SIG-M5 treated with dmso at 0.1 percent for 504 hours (cell line): ENCODE results near the gene RAPGEF4.
A peak's percentile ranks its signal among the peaks of the same experiment; 100 is the strongest.

Source experiments
- DNase-seq: peaks from one replicate; lab custom pipeline; 2025; ENCODE audit not compliant: unreplicated experiment; lab: John Stamatoyannopoulos, UW

RAPGEF4 gene

DNA sequence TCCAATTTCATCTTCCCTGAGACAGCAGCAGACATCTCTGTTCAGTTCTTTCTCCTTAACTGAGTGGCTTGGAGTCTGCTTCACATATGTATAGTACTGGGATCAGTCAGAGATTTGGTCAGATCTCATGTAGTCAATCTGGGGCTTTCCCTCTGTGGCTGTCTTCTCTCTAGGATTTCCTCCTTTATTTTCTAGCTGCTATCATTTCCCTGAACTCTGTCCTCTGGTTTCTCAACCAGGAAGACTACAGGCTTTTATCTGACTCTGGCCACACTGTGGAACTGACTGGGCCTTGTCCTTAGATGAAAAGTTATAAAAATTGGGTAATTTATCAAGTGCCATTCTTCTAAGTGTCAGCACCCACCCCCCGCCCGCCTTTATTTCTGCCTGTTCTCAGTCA, 121.0 kb downstream of the RAPGEF4 start:
- DNase-seq, result no peak

DNA sequence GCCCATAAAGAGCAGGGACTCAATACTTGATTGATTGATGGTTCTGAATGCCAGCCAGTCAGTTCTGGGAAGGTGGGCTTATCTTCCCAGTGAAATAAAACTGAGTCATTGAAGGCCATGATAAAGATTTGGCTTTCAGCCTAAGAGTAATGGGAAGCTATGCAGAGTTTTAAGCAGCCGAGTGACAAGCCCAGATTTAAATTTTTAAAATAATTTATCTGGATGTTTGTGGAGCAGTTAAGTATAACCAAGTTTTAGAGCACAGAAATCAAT, 122.8 kb downstream of the RAPGEF4 start:
- no peak for DNase-seq

GRCh38 chr2:172859581-172860335, 124.1 kb downstream of the RAPGEF4 start:
- DNase-seq, result no peak

DNA sequence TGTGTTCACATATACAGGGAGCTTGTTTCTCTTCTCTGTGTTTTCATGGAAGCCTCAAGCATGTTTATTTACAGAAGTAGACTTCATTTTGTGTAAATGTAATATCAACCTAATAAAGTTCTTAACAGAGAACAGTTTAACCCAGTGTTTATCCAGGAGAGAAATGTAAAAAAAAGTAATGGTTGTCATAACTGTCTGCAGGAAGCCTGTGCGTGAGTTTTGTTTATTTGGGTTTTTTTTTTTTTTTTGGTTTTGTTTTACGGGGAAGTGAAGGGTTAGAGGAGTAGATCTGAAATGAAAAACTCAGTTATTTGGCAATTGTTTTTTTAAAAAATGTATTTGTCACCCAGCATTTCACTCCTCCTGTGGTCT, 124.7 kb downstream of the RAPGEF4 start:
- no peak for DNase-seq

DNA sequence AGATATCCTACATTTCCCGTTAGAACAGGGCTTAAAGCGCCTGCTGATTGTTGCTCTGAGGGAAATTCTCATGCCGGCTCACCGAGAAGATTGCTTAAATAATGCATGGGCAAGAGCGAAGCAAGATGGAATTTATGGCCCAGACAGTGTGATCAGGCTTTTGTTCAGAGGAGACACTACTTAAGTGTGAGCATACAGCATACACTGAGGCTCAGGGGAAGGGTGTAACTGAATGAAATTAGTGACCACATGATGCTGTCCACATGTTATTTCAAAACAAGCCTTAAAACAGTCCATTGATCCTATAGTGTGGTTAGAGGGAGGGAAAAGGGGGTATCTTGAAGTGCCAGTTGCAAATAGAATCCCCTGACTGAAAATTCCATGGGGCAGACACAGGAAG, 125.5 kb downstream of the RAPGEF4 start:
- no peak for DNase-seq

GRCh38 chr2:172861656-172862476, 126.2 kb downstream of the RAPGEF4 start:
- DNase-seq, result no peak

- DNase-seq, result no peak
These were observed 127.7 kb downstream of the RAPGEF4 start for GRCh38 chr2:172863341-172863740.

DNA sequence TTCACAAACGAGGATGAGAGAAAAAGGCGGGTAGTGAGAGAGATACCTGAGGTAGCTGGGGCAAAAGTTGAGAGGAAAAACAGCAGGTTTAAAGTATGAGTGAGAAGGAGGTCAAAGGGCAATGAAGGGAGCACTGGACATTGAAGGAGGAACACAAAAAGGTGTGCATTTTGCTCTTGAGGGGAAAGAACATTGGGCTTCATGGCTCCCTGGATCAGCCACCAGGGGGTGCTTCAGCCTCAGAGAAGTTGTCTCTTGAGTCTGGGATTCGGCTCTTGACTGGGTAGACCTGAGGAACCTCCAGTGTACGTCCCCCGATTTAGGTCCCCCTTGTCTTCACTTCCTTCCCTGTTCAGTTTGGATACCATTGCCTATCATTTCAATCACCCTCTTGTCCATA, 128.5 kb downstream of the RAPGEF4 start:
- peak; percentile 18 for DNase-seq

DNA sequence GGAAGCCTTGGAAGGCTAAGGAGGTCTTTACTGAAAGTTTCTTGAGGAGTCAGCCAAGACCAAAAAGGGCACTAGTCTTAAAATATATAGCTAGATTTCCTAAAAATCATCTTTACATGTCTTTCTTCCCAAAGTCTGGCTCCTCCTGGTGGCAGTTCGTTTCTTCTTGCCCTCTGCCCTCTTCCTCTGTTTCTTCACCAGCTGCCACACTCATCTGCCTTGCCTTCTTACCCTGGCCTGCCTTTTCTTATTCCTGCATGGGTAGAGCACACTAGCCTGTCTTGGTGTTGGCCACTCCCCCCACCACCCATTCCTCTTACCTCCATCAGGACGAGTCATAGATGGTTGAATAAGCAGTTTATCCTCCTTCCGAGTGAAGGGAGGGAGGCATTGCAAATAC, 129.8 kb downstream of the RAPGEF4 start:
- DNase-seq, result no peak

DNA sequence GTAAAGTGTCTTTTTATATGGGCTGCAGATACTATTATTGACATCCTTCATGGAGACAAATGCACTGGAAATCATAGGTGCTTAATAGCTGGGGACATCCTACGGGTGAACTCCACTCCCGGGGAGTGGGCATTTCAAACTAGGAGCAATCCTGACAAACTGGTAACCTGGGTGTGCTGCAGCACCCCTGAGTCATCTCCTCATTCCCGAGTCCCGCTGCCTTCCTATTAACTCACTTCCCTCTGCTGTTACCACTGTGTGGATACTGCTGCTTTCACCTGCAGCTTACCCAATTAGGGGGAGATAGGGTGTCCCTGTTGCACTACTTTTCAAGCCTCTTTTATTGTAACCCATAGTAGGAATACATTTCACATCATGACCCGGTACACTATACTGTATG, 134.2 kb downstream of the RAPGEF4 start:
- DNase-seq, result no peak

GRCh38 chr2:172870396-172870795, 134.8 kb downstream of the RAPGEF4 start:
- DNase-seq, result no peak

GRCh38 chr2:172877826-172878225, 142.2 kb downstream of the RAPGEF4 start:
- DNase-seq, result no peak

DNA sequence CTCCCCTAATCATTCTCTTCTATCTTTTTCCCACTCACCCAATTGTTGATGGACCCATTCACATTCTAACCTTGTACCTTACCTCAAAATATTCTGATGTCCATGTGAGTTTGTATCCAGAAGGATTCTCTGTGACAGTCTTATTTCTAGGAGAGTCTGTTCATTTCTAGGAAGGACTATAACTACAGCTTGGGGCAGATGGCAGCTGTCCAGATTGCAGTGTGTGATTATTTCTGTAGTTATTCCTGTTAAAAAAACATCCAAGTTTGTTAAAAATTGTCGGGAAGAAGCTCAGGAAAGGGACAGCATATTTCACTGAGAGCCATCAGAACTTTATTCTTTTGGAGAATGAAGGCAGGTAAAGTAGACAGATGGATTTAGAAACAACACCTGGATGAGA, 142.6 kb downstream of the RAPGEF4 start:
- no peak for DNase-seq

DNA sequence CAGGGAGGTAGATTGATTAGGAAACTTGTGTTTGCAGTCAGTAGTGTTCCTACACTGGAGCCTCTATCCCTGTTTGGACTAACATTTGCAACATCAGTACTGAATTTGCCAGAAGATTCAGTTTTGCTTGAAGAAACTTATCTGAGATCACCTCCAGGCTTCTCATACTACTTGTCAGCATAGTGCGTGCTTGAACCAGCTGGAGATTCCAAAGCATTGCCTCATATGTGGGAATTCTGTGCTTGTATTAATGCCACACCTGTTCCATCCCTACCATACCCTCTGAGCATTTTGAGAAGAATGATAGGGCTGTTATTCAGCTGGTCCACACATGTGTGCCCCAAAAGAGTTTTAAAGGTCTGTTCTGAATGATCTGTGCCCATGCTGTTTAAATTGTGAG, 148.7 kb downstream of the RAPGEF4 start:
- DNase-seq, result no peak

DNA sequence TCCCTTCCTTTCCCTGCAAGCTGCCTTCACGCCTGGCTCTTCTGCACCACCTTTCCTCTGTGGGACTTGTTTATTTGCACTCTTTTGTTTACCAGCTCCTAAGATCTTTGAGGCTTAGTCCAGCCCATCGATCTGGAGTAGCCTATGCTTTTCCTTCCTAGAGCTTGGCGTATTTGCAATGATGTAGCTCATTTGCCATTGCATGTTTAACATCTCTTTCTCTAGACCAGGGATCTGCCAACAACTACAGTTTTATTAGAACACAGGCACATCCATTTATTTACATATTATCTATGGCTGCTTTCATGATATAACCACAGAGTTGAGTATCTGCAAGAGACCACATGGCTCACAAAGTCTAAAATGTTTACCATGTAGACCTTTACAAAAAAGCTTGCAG, 150.4 kb downstream of the RAPGEF4 start:
- no peak for DNase-seq

DNA sequence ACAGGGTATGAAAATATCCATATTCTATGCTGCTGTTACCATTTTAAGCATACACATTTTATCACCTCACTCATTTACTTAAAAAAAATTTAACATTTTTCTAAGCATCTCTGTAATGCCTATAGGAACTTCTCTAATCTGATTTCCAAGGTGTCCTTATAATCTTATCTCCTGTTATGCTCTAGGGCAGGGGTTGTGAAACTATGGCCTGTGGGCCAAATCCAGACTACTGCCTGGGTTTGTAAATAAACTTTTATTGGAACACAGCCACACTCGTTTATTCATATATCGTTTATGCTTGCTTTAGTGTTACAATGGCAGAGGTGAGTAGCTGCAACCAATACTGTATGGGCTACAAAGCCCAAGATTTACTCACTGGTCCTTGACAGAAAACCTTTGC, 151.6 kb downstream of the RAPGEF4 start:
- no peak for DNase-seq

GRCh38 chr2:172888714-172889669, 153.3 kb downstream of the RAPGEF4 start:
- DNase-seq, result no peak

DNA sequence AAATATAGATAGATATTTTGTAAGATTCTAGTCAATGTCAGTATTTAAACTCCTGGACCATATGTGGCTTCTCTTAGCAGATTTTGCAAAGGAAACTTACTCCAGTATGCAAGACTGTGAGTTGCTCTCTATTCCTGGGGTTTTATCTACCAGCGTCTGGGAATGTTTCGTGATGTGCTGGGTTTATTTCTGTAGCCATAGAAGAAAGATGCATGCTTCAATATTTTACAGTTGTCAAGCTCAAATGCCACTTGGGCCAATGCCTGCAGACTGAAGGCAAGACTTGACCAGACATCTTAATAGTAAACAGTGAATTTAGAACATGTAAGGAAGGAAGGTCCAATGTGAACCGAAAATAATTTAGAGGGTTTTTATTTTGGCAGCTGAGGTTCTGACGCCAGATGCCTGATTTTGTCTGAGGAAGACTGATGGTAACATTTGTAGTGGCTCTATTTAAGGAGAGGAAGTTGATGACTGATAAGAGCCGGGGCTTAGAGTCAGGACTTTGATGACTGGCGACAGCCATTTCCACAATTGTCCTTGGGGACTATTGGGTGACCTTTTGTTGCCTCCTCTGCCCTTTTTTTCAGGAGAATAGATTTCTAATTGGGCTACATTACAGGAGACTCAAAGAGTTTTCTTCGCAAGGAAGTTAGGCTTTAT, 154.3 kb downstream of the RAPGEF4 start:
- no peak for DNase-seq

DNA sequence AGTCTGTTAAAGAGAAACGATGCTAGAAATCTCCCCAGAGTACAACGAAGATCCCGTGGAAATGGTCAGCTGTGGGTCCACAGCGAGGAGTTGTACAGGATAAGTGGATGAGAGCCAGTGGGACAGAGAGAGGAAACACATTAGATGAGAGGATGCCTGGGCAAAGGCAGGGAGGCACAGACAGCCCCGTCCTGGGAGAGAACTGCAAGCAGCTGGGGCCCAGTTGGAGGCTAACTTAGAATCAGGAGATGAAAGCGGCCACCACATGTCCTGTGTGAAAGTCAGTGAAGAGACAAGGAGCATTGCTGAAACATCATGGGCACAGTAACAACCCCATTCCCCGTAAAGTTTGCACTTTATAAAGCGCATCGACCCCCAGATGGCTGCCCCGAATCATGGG, 157.5 kb downstream of the RAPGEF4 start:
- no peak for DNase-seq

- DNase-seq, result no peak
These were observed 158.0 kb downstream of the RAPGEF4 start for GRCh38 chr2:172893671-172894070.
